HG02678 (cell line): ENCODE data around the gene CHD5.

Source experiments
- ATAC-seq: cut with Tn5 transposase; IDR thresholded peaks from one replicate; pipeline ENCODE4 v1.9.1; 2021; ENCODE audit warnings: mild to moderate bottlenecking, moderate library complexity; ENCODE audit not compliant: unreplicated experiment

CHD5 gene

GRCh38 chr1:6117064-6117463 is 63.1 kb downstream of the CHD5 start:
- ATAC-seq: no peak

- no peak for ATAC-seq
Observed at GRCh38 chr1:6116137-6116536, 64.0 kb downstream of the CHD5 start.

- no peak for ATAC-seq
Observed at GRCh38 chr1:6113745-6114144, 66.4 kb downstream of the CHD5 start.

GRCh38 chr1:6113116-6113515 is 67.0 kb downstream of the CHD5 start:
- no peak for ATAC-seq

GRCh38 chr1:6112690-6113005 is 67.5 kb downstream of the CHD5 start:
- no peak for ATAC-seq

GRCh38 chr1:6111991-6112689 is 68.0 kb downstream of the CHD5 start:
- ATAC-seq: no peak

GRCh38 chr1:6111571-6111970 is 68.5 kb downstream of the CHD5 start:
- no peak for ATAC-seq

GRCh38 chr1:6110326-6110725 is 69.8 kb downstream of the CHD5 start:
- ATAC-seq: no peak

- no peak for ATAC-seq
Observed at GRCh38 chr1:6109688-6110087, 70.4 kb downstream of the CHD5 start.

- ATAC-seq: no peak
Observed at GRCh38 chr1:6108937-6109614, 71.0 kb downstream of the CHD5 start.

GRCh38 chr1:6108476-6108875 is 71.6 kb downstream of the CHD5 start:
- ATAC-seq: no peak

GRCh38 chr1:6107409-6108356 is 72.4 kb downstream of the CHD5 start:
- ATAC-seq: no peak

GRCh38 chr1:6106977-6107376 is 73.1 kb downstream of the CHD5 start:
- no peak for ATAC-seq

- no peak for ATAC-seq
Observed at GRCh38 chr1:6106321-6106731, 73.8 kb downstream of the CHD5 start.

GRCh38 chr1:6105763-6106162 is 74.4 kb downstream of the CHD5 start:
- ATAC-seq: no peak

GRCh38 chr1:6105218-6105679 is 74.9 kb downstream of the CHD5 start:
- no peak for ATAC-seq

- ATAC-seq: no peak
Observed at GRCh38 chr1:6104631-6105030, 75.5 kb downstream of the CHD5 start.

- ATAC-seq: no peak
Observed at GRCh38 chr1:6103854-6104530, 76.1 kb downstream of the CHD5 start.

GRCh38 chr1:6103111-6103853 is 76.8 kb downstream of the CHD5 start:
- no peak for ATAC-seq

GRCh38 chr1:6102532-6102845 is 77.6 kb downstream of the CHD5 start:
- no peak for ATAC-seq
